Ishikawa (cell line): ENCODE measurements around the gene BAAT.

Source experiments
- CREB1 ChIP-seq: IDR thresholded peaks from 2 replicates; pipeline ENCODE4 v1.6.1; 2012; ENCODE audit warnings: low read depth
- EP300 ChIP-seq: IDR thresholded peaks from 2 replicates; pipeline ENCODE4 v1.6.1; 2012; ENCODE audit warnings: borderline replicate concordance
- TAF1 ChIP-seq: IDR thresholded peaks from 2 replicates; pipeline ENCODE4 v1.6.1; 2012; ENCODE audit warnings: low read depth, mild to moderate bottlenecking
- TCF12 ChIP-seq: IDR thresholded peaks from 2 replicates; pipeline ENCODE4 v1.6.1; 2012; ENCODE audit warnings: low read depth
- ZBTB7A ChIP-seq: IDR thresholded peaks from 2 replicates; pipeline ENCODE4 v1.6.1; 2012; ENCODE audit warnings: low read depth
- TF ChIP-seq, protein P1 (sequence below): IDR thresholded peaks from 2 replicates; pipeline ENCODE4 v1.6.1; 2012

- TF ChIP-seq, protein P1, sequence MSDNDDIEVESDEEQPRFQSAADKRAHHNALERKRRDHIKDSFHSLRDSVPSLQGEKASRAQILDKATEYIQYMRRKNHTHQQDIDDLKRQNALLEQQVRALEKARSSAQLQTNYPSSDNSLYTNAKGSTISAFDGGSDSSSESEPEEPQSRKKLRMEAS = no peak
- no peak for TF ChIP-seq EP300
- TF ChIP-seq TCF12 = no peak
- no peak for TF ChIP-seq ZBTB7A
- no peak for TF ChIP-seq TAF1
- no peak for TF ChIP-seq CREB1
These were observed 13.0 kb downstream of the BAAT start for GRCh38 chr9:101371813-101372212.
